ENCODE measurements around the gene ZNF217.

DNA sequence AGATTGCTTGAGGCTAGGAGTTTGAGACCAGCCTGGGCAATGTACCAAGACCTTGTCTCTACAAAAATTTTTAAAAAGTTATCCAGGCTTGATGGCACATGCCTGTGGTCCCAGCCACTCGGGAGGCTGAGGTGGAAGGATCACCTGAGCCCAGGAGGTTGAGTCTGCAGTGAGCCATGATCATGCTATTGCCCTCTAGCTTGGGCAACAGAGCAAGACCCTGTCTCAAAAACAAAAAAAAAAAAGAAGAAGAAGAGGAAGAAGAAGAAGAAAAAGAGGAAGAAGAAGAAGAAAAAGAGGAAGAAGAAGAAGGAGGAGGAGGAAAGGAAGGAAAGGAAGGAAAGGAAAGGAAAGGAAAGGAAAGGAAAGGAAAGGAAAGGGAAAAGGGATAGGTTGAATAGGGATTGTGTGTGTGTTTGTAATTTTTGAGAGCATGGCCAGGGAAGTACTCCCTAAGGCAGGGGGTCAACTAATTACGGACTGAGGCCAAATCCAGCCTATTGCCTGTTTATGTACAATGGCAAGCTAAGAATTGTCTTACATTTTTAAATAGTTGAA, 43.0 kb upstream of the ZNF217 start:
- TF ChIP-seq, protein P1, sequence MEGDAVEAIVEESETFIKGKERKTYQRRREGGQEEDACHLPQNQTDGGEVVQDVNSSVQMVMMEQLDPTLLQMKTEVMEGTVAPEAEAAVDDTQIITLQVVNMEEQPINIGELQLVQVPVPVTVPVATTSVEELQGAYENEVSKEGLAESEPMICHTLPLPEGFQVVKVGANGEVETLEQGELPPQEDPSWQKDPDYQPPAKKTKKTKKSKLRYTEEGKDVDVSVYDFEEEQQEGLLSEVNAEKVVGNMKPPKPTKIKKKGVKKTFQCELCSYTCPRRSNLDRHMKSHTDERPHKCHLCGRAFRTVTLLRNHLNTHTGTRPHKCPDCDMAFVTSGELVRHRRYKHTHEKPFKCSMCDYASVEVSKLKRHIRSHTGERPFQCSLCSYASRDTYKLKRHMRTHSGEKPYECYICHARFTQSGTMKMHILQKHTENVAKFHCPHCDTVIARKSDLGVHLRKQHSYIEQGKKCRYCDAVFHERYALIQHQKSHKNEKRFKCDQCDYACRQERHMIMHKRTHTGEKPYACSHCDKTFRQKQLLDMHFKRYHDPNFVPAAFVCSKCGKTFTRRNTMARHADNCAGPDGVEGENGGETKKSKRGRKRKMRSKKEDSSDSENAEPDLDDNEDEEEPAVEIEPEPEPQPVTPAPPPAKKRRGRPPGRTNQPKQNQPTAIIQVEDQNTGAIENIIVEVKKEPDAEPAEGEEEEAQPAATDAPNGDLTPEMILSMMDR (IDR thresholded peaks at IDR 0.05; ENCODE audit: insufficient read depth, low read length): no peak
- no peak for TF ChIP-seq POLR2AphosphoS5 (IDR thresholded peaks at IDR 0.05; ENCODE audit: low read depth)
